K562 (cell line): Measurements from ENCODE around the gene CAV1. TPM values are rescaled to one million over a fixed set of nuclear protein-coding genes. Genes with fewer than 3 reads are reported as not detected.

Experiments used
- CBX5 ChIP-seq: IDR thresholded peaks from 2 replicates; pipeline ENCODE4 v1.6.1; 2014; ENCODE audit warnings: low read depth, borderline replicate concordance
- CCNT2 ChIP-seq: IDR thresholded peaks from 2 replicates; pipeline ENCODE4 v1.6.1; 2011; ENCODE audit warnings: borderline replicate concordance, low read depth, mild to moderate bottlenecking, moderate library complexity, mixed read lengths, low read length; ENCODE audit not compliant: insufficient read length; ENCODE audit errors: extremely low read depth
- DMBX1 ChIP-seq: fragments of 250-450 bp; sonication (Bioruptor Pico); IDR thresholded peaks from 2 replicates; pipeline ENCODE4 v1.8.0; 2022; ENCODE audit warnings: inconsistent platforms, mild to moderate bottlenecking, moderate library complexity, borderline replicate concordance
- EP400 ChIP-seq: fragments of 450-650 bp; IDR thresholded peaks from 2 replicates; pipeline ENCODE4 v1.6.1; 2017; ENCODE audit warnings: antibody characterized with exemption, mild to moderate bottlenecking, moderate library complexity
- FOXA1 ChIP-seq: fragments of 450-650 bp; IDR thresholded peaks from 2 replicates; pipeline ENCODE4 v1.6.1; 2016; ENCODE audit warnings: mild to moderate bottlenecking, borderline replicate concordance
- KLF16 ChIP-seq: IDR thresholded peaks from 2 replicates; pipeline ENCODE4 v1.6.1; 2016; ENCODE audit warnings: antibody characterized with exemption
- SIRT6 ChIP-seq: IDR thresholded peaks from one replicate; pipeline ENCODE4 v1.6.1; 2012; ENCODE audit warnings: low read depth, mild to moderate bottlenecking, control low read depth, inconsistent platforms, low read length, moderate library complexity
- SRSF9 ChIP-seq: fragments of 200-400 bp; formaldehyde crosslinking; IDR thresholded peaks from 2 replicates; pipeline ENCODE4 v1.6.1; 2017; ENCODE audit warnings: low read depth, low read length, borderline replicate concordance
- TBL1XR1 ChIP-seq, 2 experiments: IDR thresholded peaks; 2 replicates each; pipeline ENCODE4 v1.6.1; 2012; ENCODE audit warnings: improper control_type of control experiment in 2 of 2, low read length in 2 of 2, mild to moderate bottlenecking in 1 of 2
- ZNF384 ChIP-seq: IDR thresholded peaks from 2 replicates; pipeline ENCODE4 v1.6.1; 2012; ENCODE audit warnings: low read depth, low read length, improper control_type of control experiment
- ZNF583 ChIP-seq: fragments of 250-450 bp; sonication (Bioruptor Pico); IDR thresholded peaks from 2 replicates; pipeline ENCODE4 v1.4.0; 2020
- polyA plus RNA-seq, 8 experiments: library from polyadenylated mRNA; depleted of rRNA in 4 of 8; stranded (reverse) in 5 of 8; unstranded in 3 of 8; fragments of >200 nt; fragmentation: Nextera tagmentation in 2 of 8; fragmentation: Illumina TruSeq in 1 of 8; extraction: Ambion mirVana in 2 of 8; extraction: Trizol in 1 of 8; gene quantifications; 2 replicates each; pipeline versions ENCODE4 v1.2.1 to v1.2.3, GENCODE V29; 2011 to 2014; ENCODE audit warnings: inconsistent platforms in 1 of 8, missing spikeins in 1 of 8
- total RNA-seq, 7 experiments: library from RNA; depleted of rRNA in 6 of 7; stranded (reverse); fragments of >200 nt in 6 of 7; fragmentation: Illumina TruSeq in 2 of 7; extraction: Trizol in 2 of 7; gene quantifications; 2 replicates each; pipeline versions ENCODE4 v1.2.1 to v1.2.3, GENCODE V29; 2011 to 2021; ENCODE audit warnings: low replicate concordance in 1 of 7
- TF ChIP-seq, protein P1 (sequence below): fragments of 450-650 bp; IDR thresholded peaks from 2 replicates; pipeline ENCODE4 v1.6.1; 2016; ENCODE audit warnings: borderline replicate concordance
- TF ChIP-seq, protein P2 (sequence below): IDR thresholded peaks from 2 replicates; pipeline ENCODE4 v1.6.1; 2011; ENCODE audit warnings: borderline replicate concordance, low read depth, mild to moderate bottlenecking, moderate library complexity, low read length; ENCODE audit not compliant: insufficient read depth, poor library complexity, severe bottlenecking
- TF ChIP-seq, protein P3 (sequence below): sonication (generic); formaldehyde crosslinking; IDR thresholded peaks from 2 replicates; pipeline ENCODE4 v1.8.1; 2023; ENCODE audit warnings: missing genetic modification reagents, mild to moderate bottlenecking, borderline replicate concordance

The CAV1 gene
- total and polyA plus RNA-seq, 9 of the 15 experiments (the other 6 are each of a cell fraction or from before 2014, with no cell fraction given) = 0.08 to 1.5 (median 0.63) TPM

DNA sequence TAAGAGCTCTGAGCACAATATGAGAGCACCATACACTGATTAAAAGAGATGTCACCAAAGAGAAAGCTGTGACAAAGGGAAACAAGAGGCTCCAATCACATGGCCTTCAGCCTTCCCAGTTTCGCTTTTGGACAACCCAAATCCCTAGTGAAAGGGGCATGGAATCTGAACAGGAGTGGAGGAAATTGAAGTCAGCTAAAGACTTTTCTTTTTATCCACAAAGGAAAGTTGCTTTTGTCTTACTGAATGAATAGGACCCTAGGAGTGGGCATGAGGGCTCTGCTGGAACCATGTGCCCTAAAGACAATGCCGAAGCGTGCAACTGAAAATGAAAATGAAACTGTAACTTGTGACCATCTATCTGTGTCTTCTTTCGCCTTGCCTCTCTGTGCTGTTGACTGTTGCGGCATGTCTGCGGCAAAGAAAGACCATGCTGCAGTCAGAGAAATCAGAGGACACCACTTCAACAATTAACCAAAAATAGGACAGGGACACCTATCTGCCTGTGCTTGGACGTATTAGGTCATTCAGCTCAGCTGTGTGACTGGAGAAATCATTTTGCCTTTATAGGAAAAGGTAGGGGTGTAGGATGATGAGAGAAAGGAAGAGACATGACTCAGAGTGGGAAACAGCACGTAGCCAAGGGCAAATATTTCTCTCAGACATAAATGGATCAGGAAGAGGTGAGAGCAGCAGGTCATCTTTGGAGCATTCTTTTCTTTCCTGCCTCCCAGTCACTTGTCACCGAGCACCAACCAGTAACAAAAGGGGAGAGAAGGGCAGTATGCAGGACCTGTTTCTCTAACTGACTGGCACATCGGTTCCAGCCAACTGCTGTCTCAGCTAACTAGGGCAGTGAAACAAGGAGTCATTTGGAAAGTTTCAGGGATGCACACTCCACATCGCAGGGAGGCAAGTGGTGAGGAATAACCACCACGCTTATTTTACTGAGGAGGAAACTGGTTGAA is 13.0 kb upstream of the CAV1 start (continued):
- TF ChIP-seq EP400 (peak; percentile 86), KLF16 (no peak), CBX5 (no peak), DMBX1 (CRISPR knock-in tag) (peak; percentile 80; the same call in 1 of the 2 replicates), TBL1XR1 (IDR thresholded peaks at IDR 0.05; ENCODE audit: low read length in 2 of 2) (no peak), CCNT2 (no peak), ZNF583 (CRISPR knock-in tag) (0 out of 2 replicates have a peak, but pooled peaks have one; percentile 51), ZNF384 (no peak), SIRT6 (no peak), FOXA1 (no peak), SRSF9 (no peak)
- TF ChIP-seq, protein P1, sequence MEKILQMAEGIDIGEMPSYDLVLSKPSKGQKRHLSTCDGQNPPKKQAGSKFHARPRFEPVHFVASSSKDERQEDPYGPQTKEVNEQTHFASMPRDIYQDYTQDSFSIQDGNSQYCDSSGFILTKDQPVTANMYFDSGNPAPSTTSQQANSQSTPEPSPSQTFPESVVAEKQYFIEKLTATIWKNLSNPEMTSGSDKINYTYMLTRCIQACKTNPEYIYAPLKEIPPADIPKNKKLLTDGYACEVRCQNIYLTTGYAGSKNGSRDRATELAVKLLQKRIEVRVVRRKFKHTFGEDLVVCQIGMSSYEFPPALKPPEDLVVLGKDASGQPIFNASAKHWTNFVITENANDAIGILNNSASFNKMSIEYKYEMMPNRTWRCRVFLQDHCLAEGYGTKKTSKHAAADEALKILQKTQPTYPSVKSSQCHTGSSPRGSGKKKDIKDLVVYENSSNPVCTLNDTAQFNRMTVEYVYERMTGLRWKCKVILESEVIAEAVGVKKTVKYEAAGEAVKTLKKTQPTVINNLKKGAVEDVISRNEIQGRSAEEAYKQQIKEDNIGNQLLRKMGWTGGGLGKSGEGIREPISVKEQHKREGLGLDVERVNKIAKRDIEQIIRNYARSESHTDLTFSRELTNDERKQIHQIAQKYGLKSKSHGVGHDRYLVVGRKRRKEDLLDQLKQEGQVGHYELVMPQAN = peak; percentile 98
- TF ChIP-seq, protein P2, sequence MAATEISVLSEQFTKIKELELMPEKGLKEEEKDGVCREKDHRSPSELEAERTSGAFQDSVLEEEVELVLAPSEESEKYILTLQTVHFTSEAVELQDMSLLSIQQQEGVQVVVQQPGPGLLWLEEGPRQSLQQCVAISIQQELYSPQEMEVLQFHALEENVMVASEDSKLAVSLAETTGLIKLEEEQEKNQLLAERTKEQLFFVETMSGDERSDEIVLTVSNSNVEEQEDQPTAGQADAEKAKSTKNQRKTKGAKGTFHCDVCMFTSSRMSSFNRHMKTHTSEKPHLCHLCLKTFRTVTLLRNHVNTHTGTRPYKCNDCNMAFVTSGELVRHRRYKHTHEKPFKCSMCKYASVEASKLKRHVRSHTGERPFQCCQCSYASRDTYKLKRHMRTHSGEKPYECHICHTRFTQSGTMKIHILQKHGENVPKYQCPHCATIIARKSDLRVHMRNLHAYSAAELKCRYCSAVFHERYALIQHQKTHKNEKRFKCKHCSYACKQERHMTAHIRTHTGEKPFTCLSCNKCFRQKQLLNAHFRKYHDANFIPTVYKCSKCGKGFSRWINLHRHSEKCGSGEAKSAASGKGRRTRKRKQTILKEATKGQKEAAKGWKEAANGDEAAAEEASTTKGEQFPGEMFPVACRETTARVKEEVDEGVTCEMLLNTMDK = no peak
- TF ChIP-seq, protein P3, sequence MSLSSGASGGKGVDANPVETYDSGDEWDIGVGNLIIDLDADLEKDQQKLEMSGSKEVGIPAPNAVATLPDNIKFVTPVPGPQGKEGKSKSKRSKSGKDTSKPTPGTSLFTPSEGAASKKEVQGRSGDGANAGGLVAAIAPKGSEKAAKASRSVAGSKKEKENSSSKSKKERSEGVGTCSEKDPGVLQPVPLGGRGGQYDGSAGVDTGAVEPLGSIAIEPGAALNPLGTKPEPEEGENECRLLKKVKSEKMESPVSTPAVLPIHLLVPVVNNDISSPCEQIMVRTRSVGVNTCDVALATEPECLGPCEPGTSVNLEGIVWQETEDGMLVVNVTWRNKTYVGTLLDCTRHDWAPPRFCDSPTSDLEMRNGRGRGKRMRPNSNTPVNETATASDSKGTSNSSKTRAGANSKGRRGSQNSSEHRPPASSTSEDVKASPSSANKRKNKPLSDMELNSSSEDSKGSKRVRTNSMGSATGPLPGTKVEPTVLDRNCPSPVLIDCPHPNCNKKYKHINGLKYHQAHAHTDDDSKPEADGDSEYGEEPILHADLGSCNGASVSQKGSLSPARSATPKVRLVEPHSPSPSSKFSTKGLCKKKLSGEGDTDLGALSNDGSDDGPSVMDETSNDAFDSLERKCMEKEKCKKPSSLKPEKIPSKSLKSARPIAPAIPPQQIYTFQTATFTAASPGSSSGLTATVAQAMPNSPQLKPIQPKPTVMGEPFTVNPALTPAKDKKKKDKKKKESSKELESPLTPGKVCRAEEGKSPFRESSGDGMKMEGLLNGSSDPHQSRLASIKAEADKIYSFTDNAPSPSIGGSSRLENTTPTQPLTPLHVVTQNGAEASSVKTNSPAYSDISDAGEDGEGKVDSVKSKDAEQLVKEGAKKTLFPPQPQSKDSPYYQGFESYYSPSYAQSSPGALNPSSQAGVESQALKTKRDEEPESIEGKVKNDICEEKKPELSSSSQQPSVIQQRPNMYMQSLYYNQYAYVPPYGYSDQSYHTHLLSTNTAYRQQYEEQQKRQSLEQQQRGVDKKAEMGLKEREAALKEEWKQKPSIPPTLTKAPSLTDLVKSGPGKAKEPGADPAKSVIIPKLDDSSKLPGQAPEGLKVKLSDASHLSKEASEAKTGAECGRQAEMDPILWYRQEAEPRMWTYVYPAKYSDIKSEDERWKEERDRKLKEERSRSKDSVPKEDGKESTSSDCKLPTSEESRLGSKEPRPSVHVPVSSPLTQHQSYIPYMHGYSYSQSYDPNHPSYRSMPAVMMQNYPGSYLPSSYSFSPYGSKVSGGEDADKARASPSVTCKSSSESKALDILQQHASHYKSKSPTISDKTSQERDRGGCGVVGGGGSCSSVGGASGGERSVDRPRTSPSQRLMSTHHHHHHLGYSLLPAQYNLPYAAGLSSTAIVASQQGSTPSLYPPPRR = no peak
